Prostate gland (tissue), 2 donors: ENCODE data around the gene AP1G2. TPM values are rescaled to one million over a fixed set of nuclear protein-coding genes. Genes with fewer than 3 reads are reported as not detected.

Source experiments
- DNase-seq: peaks from one replicate; pipeline ENCODE4 v3.0.0-alpha.2; 2019; ENCODE audit warnings: low spot score
- H3K27ac ChIP-seq, 2 donors: fragments of 200-600 bp; sonication (generic); 2 replicates each; pipeline ENCODE4 v1.5.1; 2017 to 2019
- H3K27me3 ChIP-seq: fragments of 200-600 bp; sonication (generic); replicated peaks from 2 replicates; pipeline ENCODE4 v1.5.1; 2019; ENCODE audit not compliant: insufficient read depth
- H3K36me3 ChIP-seq, 2 donors: fragments of 200-600 bp; sonication (generic); 1 replicate in 1 of 2; 2 replicates in 1 of 2; pipeline versions ENCODE4 v1.5.1 to v1.8.1; 2017 to 2019
- H3K4me1 ChIP-seq: fragments of 200-600 bp; sonication (generic); replicated peaks from 2 replicates; pipeline ENCODE4 v1.5.1; 2019
- H3K4me3 ChIP-seq, 2 donors: fragments of 200-600 bp; sonication (generic); 2 replicates each; pipeline ENCODE4 v1.5.1; 2017 to 2019
- H3K9me3 ChIP-seq: fragments of 200-600 bp; sonication (generic); 2 replicates; pipeline ENCODE4 v1.5.1; 2017
- POLR2A ChIP-seq: fragments of 450-650 bp; IDR thresholded peaks from one replicate; pipeline ENCODE4 v1.6.1; 2016; ENCODE audit warnings: antibody characterized with exemption, mild to moderate bottlenecking
- POLR2AphosphoS5 ChIP-seq: sonication (generic); formaldehyde crosslinking; IDR thresholded peaks from one replicate; pipeline ENCODE4 v1.6.1; 2017; ENCODE audit warnings: antibody characterized with exemption
- WGBS: methylation state at CpG from one replicate; pipeline ENCODE4 v1.1.5; 2018; 5-methylcytosine and 5-hydroxymethylcytosine counted together
- intact Hi-C: fragments of 100-400 bp; cut with DNase I; formaldehyde crosslinking; loops from one replicate; pipeline ENCODE4 v1.14.2; 2022
- total RNA-seq, 2 donors: library from RNA; depleted of rRNA; stranded (reverse); fragments of >200 nt; gene quantifications; one replicate each; pipeline ENCODE4 v1.1.0, GENCODE V29; 2016
- TF ChIP-seq, protein P1 (sequence below), 4 experiments: fragments of 200-600 bp in 2 of 4; fragments of 450-650 bp in 2 of 4; sonication (generic) in 2 of 4; IDR thresholded peaks; 1 replicate in 3 of 4; 2 replicates in 1 of 4; pipeline ENCODE4 v1.5.1; 2016 to 2019; ENCODE audit warnings: antibody characterized with exemption in 4 of 4, mild to moderate bottlenecking in 2 of 4, moderate library complexity in 2 of 4

The AP1G2 gene
- total RNA-seq, 2 donors from 2014 or later = 95.3 to 134 TPM

DNA sequence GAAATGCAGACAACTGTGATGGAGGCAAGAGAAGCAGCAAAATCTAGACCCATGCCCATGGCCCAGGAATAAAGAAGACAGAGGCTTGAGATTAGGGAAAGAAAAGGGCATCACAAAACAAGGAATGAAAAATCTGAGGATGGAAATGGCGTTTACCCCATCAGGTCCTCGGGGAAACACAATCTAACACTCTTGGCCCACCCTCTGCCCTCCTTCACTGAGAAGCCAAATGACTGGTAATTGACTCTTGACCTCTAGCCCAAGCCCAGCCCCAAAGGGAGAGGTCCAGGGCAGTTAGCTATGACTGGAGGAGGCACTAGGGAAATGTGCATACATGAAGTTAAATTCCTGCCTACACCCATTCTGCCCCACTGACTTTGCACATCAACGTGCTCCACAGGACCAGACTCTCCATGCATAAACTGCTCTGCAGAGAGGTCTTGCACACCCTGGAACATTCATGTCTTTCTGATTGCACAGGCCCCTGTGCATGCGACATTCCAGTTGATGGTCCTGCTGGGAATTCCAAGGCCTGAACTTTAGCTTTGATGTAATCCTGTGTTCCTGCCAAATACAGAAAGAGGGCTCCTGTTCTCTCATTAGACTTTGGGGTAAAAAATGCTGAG lies 21.7 kb downstream of the AP1G2 start:
- Histone ChIP-seq H3K4me3 (no peak overlapping the region), H3K27me3 (no peaks in the 10 kb centered on the region), H3K27ac (no peak overlapping the region), H3K4me1 (no peaks in the 10 kb centered on the region), H3K36me3 (no peaks in the 10 kb centered on the region), H3K9me3 (no peaks in the 10 kb centered on the region)
- TF ChIP-seq POLR2AphosphoS5 (no peak), POLR2A (no peak)
- TF ChIP-seq, protein P1, sequence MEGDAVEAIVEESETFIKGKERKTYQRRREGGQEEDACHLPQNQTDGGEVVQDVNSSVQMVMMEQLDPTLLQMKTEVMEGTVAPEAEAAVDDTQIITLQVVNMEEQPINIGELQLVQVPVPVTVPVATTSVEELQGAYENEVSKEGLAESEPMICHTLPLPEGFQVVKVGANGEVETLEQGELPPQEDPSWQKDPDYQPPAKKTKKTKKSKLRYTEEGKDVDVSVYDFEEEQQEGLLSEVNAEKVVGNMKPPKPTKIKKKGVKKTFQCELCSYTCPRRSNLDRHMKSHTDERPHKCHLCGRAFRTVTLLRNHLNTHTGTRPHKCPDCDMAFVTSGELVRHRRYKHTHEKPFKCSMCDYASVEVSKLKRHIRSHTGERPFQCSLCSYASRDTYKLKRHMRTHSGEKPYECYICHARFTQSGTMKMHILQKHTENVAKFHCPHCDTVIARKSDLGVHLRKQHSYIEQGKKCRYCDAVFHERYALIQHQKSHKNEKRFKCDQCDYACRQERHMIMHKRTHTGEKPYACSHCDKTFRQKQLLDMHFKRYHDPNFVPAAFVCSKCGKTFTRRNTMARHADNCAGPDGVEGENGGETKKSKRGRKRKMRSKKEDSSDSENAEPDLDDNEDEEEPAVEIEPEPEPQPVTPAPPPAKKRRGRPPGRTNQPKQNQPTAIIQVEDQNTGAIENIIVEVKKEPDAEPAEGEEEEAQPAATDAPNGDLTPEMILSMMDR (IDR thresholded peaks at IDR 0.05) = no peak
- intact Hi-C loops = no loop called here
- no peak for DNase-seq
- 77% methylated on average over 4 of the region's 4 CpGs for WGBS

DNA sequence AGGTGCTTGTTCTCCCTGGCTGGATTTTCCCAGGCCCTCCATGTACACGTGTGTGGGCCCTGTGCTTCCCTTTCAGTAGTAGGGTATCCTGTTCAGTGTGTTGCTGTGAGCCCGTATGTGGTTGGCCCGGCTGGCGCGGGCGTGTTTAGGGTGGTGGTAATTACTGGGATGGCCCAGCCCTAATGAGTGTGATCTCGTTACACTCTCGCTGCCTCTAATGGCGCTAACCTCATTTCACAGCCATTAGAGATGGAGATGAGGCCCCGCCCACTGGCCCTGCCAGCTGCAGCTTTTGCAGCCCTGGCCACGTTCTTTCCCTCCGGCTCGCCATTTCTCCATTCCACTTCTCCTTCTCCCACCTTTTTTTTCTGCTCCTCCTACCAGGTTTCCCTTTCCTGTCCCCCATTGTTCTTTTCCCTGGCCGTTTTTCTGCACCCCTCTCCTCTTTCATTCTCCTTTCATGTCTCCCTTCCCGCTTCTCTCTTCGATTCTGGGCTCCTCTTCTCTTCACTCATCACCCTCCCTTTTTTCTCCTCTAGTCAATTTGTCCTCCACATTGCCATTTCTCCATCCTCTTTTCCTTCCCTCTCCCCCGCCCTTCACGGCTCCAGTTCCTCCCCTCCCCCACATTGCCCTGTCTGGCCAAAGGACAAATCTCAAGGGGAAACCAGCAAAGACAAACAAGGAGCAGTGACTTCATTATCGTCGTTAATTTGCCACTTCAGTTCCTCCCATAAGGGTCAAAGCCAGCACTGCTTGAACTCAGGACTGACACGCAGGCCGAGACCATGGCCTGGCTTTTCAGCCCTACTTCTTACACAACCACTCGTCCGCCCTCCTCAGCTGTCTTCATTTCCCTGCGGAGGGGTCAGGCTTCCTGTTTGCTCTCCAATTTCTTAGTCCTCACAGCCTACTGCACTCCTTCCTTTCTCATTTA lies 22.8 kb downstream of the AP1G2 start:
- Histone ChIP-seq H3K4me1 (no peaks in the 10 kb centered on the region), H3K27ac (no peak overlapping the region), H3K9me3 (no peaks in the 10 kb centered on the region), H3K4me3 (no peak overlapping the region), H3K36me3 (no peaks in the 10 kb centered on the region), H3K27me3 (no peaks in the 10 kb centered on the region)
- DNase-seq = no peak
- TF ChIP-seq, protein P1 (IDR thresholded peaks at IDR 0.05) = no peak
- no peak for TF ChIP-seq POLR2A
- no peak for TF ChIP-seq POLR2AphosphoS5
- intact Hi-C loops = no loop called here
- 53% methylated on average over 25 of the region's 25 CpGs for WGBS

DNA sequence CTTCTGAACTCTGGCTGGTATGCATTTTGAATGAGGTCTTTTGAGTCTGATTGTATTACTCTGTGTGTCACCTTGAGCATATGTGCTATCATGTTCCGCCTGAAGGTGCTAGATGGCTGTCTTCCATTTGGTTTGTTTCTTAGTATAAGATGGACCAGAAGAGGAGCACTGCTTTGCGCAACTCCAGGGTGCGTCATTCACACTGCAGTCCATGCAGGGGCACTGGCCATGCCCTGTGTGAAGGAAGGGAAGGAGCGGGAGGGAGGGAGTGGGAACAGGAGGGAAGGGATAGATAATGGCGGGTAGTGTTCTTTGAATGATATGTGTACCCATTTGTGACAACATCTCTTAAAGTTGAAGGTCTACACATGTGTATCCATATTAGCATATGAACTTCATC lies 24.2 kb downstream of the AP1G2 start:
- no peak for DNase-seq
- Histone ChIP-seq H3K4me3 (no peak overlapping the region), H3K27me3 (no peaks in the 10 kb centered on the region), H3K9me3 (no peaks in the 10 kb centered on the region), H3K36me3 (no peaks in the 10 kb centered on the region), H3K27ac (no peak overlapping the region), H3K4me1 (no peaks in the 10 kb centered on the region)
- 95% methylated on average over 5 of the region's 5 CpGs for WGBS
- TF ChIP-seq POLR2AphosphoS5 = no peak
- intact Hi-C loops = no loop called here

DNA sequence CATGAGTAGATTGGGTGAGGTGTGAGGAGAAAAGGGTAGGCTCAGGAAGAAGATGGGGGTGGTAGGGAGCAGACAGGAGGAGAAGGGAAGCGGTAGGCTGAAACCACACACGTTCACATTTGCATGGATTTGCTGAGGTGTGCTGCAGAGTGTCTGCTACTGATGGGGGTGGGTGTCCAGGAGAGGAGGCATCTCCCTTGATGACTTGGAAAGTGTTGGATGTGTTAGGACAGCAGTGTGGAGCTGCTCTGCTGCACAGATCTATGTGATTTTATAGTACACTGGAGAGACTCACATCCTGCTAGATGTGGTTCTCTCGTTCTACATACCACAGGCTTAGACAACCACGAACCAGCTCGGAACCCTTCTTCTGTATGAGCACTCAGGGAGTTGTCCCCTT lies 25.3 kb downstream of the AP1G2 start:
- DNase-seq = no peak
- Histone ChIP-seq H3K27me3 (no peaks in the 10 kb centered on the region), H3K4me3 (no peak overlapping the region), H3K36me3 (no peaks in the 10 kb centered on the region), H3K9me3 (no peaks in the 10 kb centered on the region), H3K4me1 (no peaks in the 10 kb centered on the region), H3K27ac (no peak overlapping the region)
- 84% methylated on average over 5 of the region's 5 CpGs for WGBS
- intact Hi-C loops = no loop called here
- TF ChIP-seq POLR2A (no peak), POLR2AphosphoS5 (no peak)
- TF ChIP-seq, protein P1 (IDR thresholded peaks at IDR 0.05) = no peak

GRCh38 chr14:23540141-23540469 lies 27.5 kb downstream of the AP1G2 start:
- Histone ChIP-seq H3K36me3 (no peaks in the 10 kb centered on the region), H3K27ac (no peak overlapping the region), H3K4me3 (no peak overlapping the region), H3K4me1 (no peaks in the 10 kb centered on the region), H3K9me3 (no peaks in the 10 kb centered on the region), H3K27me3 (no peaks in the 10 kb centered on the region)
- intact Hi-C loops = no loop called here
- WGBS = 81% methylated on average over 4 of the region's 4 CpGs
- DNase-seq = no peak
- TF ChIP-seq POLR2A (no peak), POLR2AphosphoS5 (no peak)
- TF ChIP-seq, protein P1 (IDR thresholded peaks at IDR 0.05) = no peak
